LNCaP clone FGC (cell line): ENCODE measurements around the gene FKBP3.

Experiments used
- DNase-seq: peaks from one replicate; pipeline ENCODE4 v3.0.0-alpha.2; 2011; ENCODE audit warnings: low read depth
- H3K4me3 ChIP-seq: 2 replicates; pipeline ENCODE4 v1.5.1; 2011; ENCODE audit warnings: mild to moderate bottlenecking, low read depth, low read length, control low read depth
- TF ChIP-seq, protein P1 (sequence below): IDR thresholded peaks from 2 replicates; pipeline ENCODE4 v1.5.1; 2012; ENCODE audit warnings: mild to moderate bottlenecking; ENCODE audit not compliant: control insufficient read depth, insufficient read depth; ENCODE audit errors: extremely low read depth

The FKBP3 gene

DNA sequence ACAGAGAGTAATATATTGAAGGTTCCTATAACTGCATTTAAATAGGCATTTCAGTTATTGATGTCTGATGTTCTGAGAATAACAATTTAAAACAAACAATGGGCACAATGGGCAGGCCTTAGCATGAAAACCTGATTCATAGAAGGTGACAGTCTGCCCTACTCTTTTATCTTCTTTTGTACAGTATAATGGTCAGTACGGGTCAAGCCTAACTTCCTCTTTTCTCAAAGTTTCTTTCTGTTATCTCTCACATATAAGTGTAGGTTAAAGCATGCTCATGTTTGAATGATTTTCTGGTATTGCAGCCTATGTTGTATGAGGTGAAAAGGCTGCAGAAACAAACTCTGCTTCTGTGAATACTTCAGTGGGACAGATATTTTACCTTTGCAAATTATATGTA lies 14.2 kb downstream of the FKBP3 start:
- H3K4me3 ChIP-seq = no peak overlapping the region
- TF ChIP-seq, protein P1, sequence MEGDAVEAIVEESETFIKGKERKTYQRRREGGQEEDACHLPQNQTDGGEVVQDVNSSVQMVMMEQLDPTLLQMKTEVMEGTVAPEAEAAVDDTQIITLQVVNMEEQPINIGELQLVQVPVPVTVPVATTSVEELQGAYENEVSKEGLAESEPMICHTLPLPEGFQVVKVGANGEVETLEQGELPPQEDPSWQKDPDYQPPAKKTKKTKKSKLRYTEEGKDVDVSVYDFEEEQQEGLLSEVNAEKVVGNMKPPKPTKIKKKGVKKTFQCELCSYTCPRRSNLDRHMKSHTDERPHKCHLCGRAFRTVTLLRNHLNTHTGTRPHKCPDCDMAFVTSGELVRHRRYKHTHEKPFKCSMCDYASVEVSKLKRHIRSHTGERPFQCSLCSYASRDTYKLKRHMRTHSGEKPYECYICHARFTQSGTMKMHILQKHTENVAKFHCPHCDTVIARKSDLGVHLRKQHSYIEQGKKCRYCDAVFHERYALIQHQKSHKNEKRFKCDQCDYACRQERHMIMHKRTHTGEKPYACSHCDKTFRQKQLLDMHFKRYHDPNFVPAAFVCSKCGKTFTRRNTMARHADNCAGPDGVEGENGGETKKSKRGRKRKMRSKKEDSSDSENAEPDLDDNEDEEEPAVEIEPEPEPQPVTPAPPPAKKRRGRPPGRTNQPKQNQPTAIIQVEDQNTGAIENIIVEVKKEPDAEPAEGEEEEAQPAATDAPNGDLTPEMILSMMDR = no peak
- no peak for DNase-seq

DNA sequence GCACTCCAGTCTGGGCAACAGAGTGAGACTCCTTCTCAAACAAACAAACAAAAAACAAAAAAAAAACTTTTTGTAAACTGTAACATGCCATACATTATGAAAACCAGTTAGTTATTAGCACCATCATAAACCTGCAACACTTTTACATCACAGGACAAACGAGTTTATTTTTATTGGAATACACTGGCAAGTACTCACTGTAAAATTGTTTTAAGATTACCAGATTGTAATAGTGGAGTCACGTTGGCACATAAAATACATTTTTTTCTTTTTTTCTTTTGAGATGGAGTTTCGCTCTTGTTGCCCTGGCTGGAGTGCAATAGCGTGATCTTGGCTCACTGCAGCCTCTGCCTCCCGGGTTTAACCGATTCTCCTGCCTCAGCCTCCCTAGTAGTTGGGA lies 15.7 kb downstream of the FKBP3 start:
- TF ChIP-seq, protein P1 = no peak
- peak; percentile 88 for DNase-seq
- no peak overlapping the region for H3K4me3 ChIP-seq

DNA sequence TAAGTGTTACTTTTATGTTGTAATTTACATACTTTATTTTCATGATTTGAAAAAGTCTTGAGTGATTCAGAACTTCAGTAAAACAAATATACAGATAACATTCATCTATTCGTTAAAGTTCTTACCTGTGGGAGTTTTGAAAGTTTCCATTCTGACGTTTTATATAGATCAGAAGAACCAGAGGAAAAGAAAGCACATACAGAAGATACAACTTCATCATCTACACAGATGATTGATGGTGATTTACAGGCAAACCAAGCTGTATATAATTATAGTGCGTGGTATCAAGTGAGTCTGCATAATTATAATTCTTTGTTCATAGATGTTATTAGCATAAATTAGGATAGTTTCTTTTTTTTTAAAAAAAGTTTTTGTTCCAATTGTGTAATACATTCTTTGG lies 20.0 kb downstream of the FKBP3 start:
- no peak for DNase-seq
- TF ChIP-seq, protein P1 = no peak
- H3K4me3 ChIP-seq = no peak overlapping the region

DNA sequence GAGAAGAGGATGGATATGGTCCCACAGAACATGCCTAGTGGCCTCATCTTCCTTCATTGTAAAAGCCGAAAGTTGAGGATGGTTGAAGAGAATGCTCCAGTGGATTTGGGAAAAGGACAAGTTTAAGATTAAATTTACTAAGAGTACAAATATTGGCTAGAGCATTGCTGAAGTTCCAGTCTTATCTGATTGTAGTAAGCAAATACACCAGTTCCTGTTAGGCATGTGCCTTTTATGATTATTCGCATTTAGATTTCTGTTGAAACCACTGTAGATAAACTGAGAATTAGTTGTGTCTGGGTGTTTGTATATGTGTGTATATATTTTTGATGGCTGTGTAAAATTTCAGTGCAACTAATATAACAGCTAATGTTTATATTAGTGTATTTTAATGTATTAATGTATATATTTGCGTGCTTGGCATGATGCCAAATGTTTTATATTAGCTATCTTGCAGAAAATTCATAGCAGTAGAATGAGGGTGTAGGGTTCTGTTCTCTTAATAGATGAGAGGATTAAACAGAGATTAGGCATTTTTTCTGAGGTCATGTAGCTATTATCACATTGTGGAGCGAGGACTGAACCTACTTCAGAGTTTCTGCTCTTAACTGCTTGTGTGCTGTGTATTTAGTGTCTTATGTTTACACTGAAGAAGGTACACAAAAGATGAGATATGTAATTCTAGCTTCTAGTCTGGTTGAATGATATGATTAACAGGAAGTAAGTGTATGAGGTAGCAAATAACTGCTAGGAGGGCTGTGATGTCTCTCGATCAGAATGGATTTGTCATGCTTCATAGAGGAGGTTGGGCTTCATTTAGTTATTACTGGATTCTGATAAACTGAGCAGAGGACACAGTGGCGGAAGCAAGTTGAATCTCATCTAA lies 21.1 kb downstream of the FKBP3 start:
- H3K4me3 ChIP-seq = peak overlapping the region; percentile 30
- DNase-seq = peak; percentile 88
- TF ChIP-seq, protein P1 = no peak

DNA sequence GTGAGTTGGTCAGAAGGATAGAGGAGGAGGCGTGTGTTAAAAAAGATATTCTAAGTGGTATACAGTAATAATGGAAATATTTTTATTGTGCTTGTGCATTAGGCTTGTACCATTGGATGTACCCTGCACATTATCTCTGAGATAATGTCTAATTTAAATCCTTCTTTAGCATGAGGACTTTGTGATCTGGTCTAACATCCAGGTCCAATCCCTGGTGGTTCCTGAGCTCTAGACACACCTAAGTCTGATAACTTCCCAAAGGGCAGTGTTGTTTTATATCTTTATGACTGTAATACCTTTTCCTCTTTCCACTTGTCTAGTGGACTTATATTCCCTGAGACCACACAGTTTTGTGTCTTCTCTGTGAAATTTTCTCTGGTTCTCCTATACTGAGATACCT lies 29.7 kb downstream of the FKBP3 start:
- no peak overlapping the region for H3K4me3 ChIP-seq
- TF ChIP-seq, protein P1 = no peak
- no peak for DNase-seq

DNA sequence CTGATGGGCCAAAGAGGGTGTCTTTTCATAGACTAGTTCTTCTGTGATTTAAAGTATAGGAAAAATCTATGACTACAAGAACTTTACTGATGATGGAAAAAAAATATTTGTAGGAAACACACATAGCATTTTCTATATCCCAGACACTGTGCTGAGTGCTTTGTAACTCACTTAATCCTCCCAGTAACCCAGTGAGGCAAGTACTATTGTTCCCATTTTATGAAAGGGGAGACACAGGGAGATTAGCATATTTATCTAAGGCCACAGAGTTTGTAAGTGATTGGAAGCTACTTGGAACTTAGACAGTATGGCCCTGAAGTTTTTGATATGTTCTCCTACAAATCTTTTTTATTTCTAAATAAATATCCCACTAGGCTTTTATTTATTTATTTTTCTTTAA lies 30.5 kb downstream of the FKBP3 start:
- H3K4me3 ChIP-seq = no peak overlapping the region
- TF ChIP-seq, protein P1 = no peak
- no peak for DNase-seq

DNA sequence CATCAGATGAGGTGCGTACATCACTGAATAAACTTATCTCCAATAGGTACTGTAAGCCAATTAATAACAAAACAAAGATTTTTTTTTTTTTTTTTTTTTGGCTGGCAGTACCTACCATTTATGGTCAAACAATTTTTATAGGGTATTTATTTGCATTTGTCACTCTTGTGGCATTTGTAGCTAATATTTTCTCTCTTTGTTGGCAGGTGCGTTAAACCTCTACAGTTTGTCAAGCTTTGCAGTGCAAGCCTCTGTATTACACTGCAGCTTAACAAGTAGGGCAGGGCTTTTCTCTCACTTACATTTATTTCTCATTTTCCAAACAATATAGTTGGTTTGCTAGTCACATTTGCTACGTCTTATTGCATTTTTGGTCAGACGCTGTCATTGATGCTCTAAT lies 38.1 kb downstream of the FKBP3 start:
- DNase-seq = peak; percentile 89
- TF ChIP-seq, protein P1 = no peak
- H3K4me3 ChIP-seq = no peak overlapping the region
